Head of caudate nucleus (tissue), 42 donors: ENCODE measurements around the gene SLC30A2.

Experiments used
- DNase-seq, 42 donors: peaks; one replicate each; pipeline versions ENCODE4 v3.0.0 to v3.0.0-alpha.2; 2020 to 2021; ENCODE audit warnings: mixed read lengths in 7 of 42
- intact Hi-C: fragments of 100-400 bp; cut with DNase I; formaldehyde crosslinking; loops from one replicate; pipeline ENCODE4 v1.15.0; 2022

Gene SLC30A2

GRCh38 chr1:26029864-26030481 is 15.9 kb downstream of the SLC30A2 start:
- DNase-seq = no peak
- intact Hi-C loops = no loop called here

GRCh38 chr1:26029054-26029863 is 16.7 kb downstream of the SLC30A2 start:
- intact Hi-C loops = no loop called here
- DNase-seq = no peak

- DNase-seq = peak in 3 of 42 donors; percentile 22 to 36 (median 24)
- intact Hi-C loops = no loop called here
Observed at GRCh38 chr1:26028490-26028980, 17.4 kb downstream of the SLC30A2 start.

- peak in 40 of 42 donors; percentile 31 to 94 (median 70) for DNase-seq
- intact Hi-C loops = no loop called here
Observed at GRCh38 chr1:26027716-26028489, 18.0 kb downstream of the SLC30A2 start.

GRCh38 chr1:26025517-26025916 is 20.4 kb downstream of the SLC30A2 start:
- no peak for DNase-seq
- intact Hi-C loops = no loop called here

- DNase-seq = peak in 1 of 42 donors; percentile 40
- intact Hi-C loops = no loop called here
Observed at GRCh38 chr1:26025060-26025459, 20.9 kb downstream of the SLC30A2 start.

- intact Hi-C loops = no loop called here
- DNase-seq = no peak
Observed at GRCh38 chr1:26023826-26024225, 22.1 kb downstream of the SLC30A2 start.

GRCh38 chr1:26023009-26023408 is 22.9 kb downstream of the SLC30A2 start:
- intact Hi-C loops = no loop called here
- DNase-seq = no peak

- intact Hi-C loops = no loop called here
- no peak for DNase-seq
Observed at GRCh38 chr1:26022404-26022779, 23.5 kb downstream of the SLC30A2 start.

- intact Hi-C loops = no loop called here
- DNase-seq = peak in 41 of 42 donors; percentile 38 to 91 (median 72)
Observed at GRCh38 chr1:26021647-26022403, 24.1 kb downstream of the SLC30A2 start, which contains the start of gene EXTL1. TSS of gene EXTL1 (plus strand) at chr1:26021775. CDS start at chr1:26022647, 872 bp downstream.

- DNase-seq = no peak
- intact Hi-C loops = no loop called here
Observed at GRCh38 chr1:26020941-26021646, 24.8 kb downstream of the SLC30A2 start.

- intact Hi-C loops = no loop called here
- no peak for DNase-seq
Observed at GRCh38 chr1:26020330-26020768, 25.6 kb downstream of the SLC30A2 start.

GRCh38 chr1:26019641-26020315 is 26.1 kb downstream of the SLC30A2 start:
- DNase-seq = no peak
- intact Hi-C loops = no loop called here

GRCh38 chr1:26017606-26018005 is 28.3 kb downstream of the SLC30A2 start:
- intact Hi-C loops = no loop called here
- no peak for DNase-seq

GRCh38 chr1:26016953-26017545 is 28.9 kb downstream of the SLC30A2 start:
- intact Hi-C loops = no loop called here
- no peak for DNase-seq

- peak in 28 of 42 donors; percentile 43 to 84 (median 52) for DNase-seq
- intact Hi-C loops = no loop called here
Observed at GRCh38 chr1:26016258-26016952, 29.5 kb downstream of the SLC30A2 start.

GRCh38 chr1:26015358-26015757 is 30.6 kb downstream of the SLC30A2 start:
- no peak for DNase-seq
- intact Hi-C loops = no loop called here
